Measurements from ENCODE around the gene PDE11A.

GRCh38 chr2:178075006-178075326, 2.4 kb upstream of the PDE11A start:
- TF ChIP-seq SP1 (IDR thresholded peaks at IDR 0.05): no peak
- no peak for TF ChIP-seq BHLHE40 (IDR thresholded peaks at IDR 0.05; ENCODE audit: borderline replicate concordance)
- TF ChIP-seq FOXK2 (IDR thresholded peaks at IDR 0.05): no peak
- no peak for TF ChIP-seq ELF4 (IDR thresholded peaks at IDR 0.05)
